HG03025 (cell line): Measurements from ENCODE around the gene SLU7.
A peak's percentile ranks its signal among the peaks of the same experiment; 100 is the strongest.

ENCODE experiments used
- ATAC-seq: cut with Tn5 transposase; IDR thresholded peaks from one replicate; pipeline ENCODE4 v1.9.1; 2021; ENCODE audit warnings: mild to moderate bottlenecking, moderate library complexity; ENCODE audit not compliant: unreplicated experiment, low FRiP score

Gene SLU7

DNA sequence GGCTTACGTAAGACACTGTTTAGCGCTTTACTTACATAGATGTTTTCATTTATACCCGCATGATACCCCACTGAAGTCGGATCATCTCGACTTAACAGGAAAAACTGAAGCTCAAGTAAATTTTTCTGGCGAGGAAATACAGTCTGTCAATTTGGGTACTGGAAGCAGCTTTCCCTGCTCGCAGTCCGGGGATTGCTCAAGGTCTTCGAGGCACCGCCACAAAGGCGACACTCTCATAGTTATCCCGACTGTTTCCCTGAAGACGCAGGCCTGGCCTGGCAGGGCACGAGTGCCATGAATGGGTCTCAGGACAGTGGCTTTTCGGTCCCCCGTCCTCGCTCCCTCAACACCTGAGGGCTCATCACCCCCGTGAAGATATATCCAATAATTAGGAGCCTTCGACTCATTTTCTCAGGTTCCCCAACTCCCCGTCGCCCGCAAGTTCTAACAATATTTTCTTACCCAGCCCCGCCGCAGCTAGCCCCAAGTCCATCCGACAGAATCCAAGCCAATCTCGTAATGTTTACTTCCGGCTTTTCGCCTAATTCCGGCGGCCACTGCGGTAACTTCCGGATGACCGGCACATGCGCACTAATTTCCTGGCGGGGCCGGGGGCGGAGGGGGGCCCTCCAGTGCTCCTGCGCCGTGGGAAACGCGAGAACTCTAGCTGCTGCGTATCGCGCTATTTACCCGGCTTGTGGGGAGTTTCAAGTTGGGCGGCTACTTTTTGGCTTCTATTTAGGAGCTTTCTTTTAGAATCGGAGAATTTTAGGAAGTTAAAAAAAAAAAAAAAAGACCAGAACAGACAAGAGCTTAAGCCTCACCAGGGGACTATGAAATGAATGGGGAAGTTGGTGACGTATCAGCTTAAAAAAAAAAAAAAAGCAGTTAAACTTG lies at the start of gene SLU7:
TSS of gene SLU7 (minus strand) at position 521 of the 897 bp plus-strand sequence. CDS start 3,787 bp downstream, outside the sequence.
- peak; percentile 52 for ATAC-seq

DNA sequence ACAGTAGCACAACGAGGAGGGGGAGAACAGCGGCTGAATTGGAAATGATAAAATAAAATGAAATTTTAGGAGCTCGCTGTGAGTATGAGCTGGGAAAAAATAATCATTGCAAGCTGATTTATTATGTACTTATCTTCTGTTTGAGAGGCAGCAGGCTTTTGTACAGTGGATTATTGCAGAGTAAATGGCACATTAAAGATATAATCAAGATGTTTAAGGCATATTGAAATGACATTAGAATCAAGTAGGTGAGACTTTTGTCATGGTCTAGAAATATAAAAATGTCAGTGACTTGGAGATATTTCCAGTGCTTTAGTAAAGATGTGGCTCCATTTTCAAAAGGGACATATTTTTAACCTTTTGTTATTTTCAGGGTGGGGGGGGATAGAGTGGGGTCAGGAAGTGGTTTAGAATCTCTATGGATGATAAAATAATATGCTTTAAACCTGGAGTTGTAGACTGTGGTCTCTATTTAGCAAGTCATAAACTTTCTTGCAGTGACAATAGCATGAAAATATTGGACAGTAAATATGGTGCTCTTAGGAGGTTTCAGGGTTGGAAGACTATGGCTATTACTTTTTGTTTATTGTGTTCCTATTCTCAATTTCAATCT lies 49.6 kb upstream of the SLU7 start:
- ATAC-seq, result no peak

DNA sequence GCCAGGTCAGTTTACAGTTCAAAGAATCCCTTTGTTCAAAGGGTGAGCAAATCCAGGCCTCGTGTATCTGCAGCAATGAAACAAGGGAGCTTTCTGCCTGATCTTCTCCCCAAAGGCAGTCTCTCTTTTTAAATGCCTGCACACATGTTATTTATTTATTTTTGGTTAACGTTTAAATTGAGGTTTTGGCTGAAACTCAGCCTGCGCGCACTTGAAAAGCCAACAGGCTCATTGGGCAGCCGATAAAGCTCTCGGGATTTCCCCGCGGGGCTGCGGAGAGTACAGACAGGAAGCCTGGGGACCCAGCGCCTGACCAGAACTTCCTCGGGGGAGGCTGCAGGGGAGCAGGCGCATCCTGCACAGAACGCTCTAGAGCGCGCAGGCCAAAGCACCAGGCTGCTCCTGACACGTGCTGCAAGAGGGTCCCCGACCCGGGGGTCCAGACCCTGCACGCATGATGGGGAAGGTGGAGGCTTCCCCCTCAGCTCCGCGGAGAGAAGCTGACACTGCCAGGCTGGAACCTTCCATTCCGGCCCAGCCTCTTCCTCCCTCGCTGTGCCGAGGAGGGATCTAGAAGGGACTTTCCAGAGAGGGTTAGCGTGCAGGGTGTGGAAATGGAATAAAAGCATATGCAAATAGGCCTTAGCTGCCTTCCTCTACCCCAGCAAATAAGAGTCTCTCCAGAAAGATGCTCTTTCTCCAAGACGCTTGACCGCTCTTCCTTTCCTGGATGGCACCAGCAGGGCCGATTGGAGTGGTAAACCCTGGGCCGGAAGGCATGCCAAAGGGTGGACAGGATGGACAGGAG lies 48.9 kb upstream of the SLU7 start:
- peak; percentile 92 for ATAC-seq

DNA sequence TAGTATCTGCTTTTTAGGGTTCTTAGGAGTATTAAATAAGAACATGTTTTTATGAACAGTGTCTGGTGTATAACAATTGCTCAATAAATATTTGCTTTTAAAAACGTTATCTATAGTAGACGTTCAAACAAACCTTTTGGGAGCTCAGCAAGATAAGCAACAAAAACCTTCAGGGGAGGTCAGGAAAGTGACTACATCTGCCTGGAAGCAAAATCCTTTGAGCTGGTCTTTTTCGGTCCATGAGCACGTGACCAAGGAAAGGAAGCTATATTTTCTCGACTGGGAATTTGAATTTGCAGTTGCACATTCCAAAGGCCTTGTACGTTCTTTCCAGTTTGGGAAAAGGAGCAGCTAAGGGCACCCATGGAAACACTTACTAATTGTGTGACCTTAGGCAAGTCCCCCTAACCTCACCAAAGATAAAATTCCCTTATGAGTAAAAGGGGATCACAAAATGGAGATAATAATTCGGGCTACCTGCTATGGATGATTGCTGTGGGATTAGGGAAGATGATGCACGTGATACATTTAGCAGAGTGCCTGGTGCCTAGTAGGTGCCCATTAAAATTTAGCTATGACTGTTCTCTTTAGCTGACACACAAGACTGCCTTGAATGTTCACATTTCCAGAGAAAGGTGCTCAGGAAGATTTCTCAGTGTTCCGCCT lies 48.1 kb upstream of the SLU7 start:
- peak; percentile 1 for ATAC-seq

DNA sequence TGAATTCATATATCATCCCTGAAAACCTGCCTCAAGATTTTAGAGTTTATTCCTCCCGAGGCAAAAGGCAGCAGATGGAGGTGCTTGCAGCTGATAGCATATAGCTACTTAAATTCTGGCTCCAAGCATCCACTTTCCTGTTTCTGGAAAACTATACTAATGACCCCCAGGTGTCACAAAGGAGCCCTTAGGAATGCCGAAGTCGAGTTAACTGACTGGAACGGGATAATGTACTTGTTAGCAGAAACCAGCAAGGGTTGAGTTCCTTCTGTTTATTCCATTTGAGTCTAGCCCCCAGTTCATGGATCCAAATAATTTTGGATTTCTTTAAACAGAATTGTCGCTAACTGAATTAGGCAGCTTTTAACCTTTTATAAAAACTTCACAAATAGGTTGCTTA lies 47.2 kb upstream of the SLU7 start:
- ATAC-seq, result no peak

DNA sequence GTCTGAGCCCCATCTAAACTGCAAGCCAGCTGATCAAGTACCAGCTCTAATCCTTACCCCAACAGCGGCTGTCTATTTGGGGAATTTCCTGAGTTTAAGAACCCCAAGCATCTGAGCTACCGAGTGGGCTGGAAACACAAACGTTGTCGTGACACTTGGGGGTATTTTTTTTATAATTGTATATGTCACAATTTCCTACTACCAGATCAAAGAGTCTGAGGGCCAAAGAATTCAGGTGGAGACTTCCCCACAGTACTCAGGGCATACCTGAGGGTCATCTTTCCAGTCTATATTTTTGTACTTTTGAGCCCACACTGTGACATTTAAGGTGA lies 45.6 kb upstream of the SLU7 start:
- no peak for ATAC-seq

DNA sequence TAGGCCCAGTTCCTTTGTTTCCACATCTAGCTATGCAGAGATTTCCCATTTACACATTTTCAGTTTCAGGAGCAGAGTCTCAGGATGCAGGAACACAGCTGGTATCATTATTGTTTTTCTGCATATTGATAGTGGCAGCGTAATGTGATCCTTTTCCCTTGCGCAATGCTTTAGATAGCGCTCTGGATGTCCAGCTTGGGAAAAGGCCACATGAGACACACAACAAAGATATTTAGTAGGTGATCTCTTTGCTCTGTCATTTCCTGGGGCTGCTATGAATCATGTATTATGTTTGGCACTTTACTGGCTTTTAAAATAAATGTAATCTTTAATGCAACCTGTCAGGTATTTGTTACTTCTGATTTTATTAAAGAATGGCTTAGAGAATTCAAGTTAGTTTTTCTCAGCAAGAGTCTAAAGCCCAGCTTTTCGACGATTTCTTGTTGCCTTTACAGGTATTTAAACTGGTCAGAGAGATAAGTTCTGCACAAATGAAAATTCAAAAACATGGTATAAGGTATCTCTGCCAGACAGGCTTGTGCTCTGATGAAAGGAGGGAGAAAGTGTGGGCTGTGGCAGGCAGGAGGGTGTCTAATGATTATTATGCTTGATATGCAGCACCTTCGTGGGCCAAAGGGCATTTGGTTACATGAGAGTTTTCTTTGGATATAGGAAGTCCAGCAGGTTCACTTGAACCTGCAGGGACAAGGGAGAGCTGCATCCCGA lies 45.0 kb upstream of the SLU7 start:
- ATAC-seq, result no peak

DNA sequence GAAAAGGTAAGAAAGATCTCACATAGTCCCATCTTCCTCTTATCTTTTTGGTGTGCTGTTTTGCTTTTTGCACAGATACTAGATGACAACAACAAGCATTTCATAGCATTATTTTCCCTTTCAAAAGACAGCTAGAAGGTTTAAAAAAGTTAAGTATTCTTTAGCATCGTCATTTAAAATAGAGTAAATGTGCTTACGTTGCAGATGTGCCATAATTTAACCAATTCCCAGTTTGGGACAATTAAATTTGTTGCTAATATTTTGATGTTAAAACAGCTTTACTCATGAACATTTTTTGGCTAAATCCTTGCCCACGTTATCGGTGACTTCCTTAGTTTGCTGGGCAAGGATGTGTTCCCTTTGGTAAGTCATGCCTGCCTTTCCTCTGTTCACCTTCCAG lies 44.3 kb upstream of the SLU7 start:
- no peak for ATAC-seq

DNA sequence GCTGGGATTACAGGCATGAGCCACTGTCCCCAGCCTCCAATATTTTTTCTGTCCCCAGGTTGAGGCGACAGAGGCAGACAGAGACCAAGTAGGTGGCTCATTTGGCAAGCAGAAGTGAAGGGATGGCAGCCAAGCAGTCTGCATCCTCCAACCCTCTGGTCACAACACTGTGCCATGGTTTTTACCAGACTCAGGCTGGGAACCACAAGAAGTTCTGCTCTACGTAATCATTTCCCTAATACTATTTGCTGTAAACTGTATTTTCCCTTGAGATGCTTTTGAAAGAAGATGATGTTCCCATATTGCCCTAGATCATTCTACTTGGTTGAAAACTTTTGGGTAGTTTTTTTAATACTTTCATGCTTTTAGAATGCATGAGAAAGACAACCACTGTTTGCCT lies 43.3 kb upstream of the SLU7 start:
- no peak for ATAC-seq

DNA sequence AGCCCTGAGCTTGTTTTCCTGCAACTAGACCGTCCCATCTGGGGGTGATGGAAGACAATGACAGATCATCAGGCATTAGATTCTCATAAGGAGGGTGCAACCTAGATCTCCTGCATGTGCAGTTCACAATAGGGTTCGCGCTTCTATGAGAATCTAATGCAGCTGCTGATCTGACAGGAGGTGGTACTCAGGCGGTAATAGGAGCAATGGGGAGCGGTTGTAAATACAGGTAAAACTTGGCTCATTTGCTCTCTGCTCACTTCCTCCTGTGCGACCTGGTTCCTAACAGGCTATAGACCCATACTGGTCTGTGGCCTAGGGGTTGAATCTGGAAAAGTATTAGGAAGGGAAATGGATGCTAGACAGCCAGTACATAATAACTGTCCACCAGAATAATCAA lies 42.5 kb upstream of the SLU7 start:
- ATAC-seq, result no peak

DNA sequence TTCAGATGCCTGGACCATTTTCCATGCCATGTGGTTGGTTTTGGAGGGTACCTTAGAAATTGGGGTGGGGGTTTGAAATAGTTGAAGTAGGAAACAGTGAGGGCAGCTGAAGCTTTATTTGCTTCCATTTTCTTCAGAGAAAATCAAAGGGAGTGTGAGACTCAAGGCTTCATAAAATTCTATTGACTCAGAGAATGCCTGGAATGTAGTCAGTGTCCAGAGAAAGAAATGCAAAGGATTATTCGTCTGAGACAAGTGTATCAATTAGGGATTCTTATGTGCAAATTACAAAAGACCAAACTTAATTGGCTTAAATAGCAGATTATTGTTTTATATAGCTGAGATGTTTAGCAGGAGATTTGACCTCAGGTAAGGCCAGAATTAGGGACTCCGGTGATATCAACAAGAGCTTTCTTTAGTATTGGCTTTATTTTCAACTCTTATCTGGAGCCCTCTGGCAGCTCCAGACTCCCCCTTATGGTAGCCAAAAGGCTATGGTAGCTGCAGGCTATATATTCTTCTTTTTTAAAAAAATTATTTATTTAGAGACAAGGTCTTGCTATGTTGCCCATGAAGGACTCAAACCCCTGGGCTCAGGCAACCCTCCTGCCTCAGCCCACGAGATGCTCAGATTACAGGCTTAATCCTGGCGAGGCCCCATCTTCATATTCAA lies 41.6 kb upstream of the SLU7 start:
- ATAC-seq, result no peak

DNA sequence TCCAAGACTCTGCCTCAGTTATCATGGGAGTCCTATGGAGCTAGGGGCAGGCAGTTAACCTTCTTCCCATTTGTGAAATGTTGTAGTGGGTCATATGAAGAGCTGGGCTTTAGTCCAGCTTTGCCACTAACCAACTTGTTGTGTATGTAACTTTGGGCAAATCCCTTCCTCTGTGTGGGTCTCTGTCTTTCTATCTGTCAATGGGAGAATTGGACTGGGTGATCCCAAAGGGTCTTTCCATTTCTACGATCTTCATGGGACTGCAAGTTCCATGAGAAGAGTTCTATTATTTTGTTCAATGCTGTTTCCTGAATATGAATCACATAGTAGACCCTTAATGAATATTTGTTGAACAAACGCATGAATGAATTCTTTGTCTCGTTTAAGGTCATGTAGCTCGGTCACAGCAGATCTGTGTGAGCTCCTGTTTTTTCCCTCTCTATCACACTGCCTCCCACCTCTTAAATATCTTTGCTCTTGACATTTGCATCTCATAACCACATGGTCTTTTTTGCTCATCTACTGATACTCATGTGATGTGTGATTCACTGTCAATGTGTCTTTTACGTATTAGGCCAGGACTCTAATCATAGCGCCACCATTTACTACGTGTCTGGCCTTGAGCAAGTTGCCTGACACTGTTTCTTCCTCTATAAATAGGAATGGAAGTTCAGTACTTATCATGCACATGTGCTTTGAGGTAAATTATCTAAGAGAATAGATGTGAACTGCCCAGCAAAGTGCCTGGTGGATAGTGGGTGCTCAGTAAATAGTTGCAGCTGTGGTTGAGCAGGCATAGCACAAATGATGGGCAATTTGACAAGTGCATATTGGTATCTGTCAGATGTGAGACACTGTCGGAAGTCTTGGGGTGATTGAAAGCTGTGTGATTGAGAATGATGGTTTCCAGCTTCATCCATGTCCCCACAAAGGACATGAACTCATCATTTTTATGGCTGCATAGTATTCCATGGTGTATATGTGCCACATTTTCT lies 40.2 kb upstream of the SLU7 start:
- ATAC-seq, result peak; percentile 74

DNA sequence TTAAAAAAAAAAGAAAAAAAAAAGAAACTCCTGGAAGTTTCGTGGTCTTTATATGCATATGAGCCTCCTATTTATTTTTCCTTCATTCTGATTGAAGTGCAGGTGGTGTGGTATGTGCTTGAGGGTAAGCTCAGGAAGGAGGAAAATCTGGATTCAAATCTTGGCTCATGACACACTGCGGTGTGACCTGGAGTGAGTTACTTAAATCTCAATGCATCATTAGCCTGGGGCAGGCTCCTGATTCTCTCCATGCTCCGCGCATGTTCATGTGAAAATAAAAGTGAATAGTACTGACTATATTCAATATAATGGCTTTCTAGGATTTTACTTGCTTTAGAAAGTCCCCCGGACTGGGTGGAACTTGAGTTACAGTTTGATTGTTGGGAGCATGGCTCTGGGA lies 38.4 kb upstream of the SLU7 start:
- ATAC-seq, result no peak

DNA sequence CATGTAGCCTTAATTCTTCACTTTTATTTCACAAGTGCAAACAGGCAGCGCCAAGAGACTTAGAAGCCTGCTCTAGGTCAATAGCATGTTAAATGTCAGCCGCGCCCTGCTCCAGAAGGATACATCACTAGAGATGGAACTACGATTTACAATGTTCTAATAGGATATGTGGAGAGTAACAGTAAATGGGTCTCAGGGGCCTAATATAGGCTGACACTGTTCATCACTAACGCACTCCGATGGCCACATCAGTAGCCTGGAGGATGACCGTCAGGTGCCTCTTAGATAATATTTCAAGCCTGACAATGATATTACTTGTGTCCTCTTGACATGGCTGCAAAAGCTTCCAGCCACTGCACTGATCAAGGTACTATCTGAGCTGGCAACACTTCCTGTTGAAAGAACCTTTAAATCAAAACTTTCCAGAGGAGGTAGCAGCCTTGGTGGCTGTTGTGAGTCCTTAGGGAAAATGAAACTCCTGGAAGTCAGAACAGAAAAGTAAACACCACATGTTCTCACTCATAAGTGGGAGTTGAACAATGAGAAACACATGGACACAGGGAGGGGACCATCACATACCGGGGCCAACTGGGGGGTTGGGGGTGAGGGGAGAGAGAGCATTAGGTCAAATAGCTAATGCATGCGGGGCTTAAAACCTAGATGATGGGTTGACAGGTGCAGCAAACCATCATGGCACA lies 37.7 kb upstream of the SLU7 start:
- no peak for ATAC-seq

DNA sequence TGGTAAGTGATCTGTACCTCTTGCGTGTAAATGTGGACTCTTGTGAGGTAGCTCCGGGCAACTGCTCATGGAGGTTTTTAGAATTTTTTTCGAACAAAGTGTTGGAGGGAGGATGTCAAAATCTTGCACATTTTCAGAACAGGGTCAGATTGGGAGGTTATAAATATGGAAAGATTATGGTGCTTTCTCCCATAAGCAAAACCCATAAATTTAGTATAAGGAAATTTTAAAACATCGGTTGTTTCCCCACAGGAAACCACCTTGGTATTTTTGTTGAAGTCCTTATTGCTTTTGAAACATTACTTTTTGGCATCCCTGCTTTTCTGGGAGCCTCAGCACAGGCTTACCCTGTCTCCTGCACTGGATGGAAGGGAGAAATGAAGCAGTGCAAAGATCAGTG lies 36.7 kb upstream of the SLU7 start:
- ATAC-seq, result no peak

DNA sequence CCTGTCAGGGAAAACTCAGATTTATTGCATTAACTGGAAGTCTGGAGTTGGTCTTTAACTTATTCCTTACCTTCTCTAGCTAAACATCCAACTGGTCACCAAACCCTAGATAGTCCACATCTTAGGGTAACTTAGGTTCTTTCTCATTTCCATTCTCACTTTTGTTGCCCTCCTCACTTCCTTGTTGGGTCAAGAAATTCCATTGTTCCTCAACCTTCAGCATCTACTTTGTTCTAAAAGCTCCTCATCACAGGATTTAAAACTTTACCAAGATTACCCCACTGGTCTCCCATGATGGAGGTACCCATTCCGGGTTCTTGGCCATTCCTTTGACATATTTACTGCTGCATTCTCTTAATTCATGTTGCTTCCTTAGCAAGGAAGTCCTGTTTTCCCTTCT lies 34.9 kb upstream of the SLU7 start:
- ATAC-seq, result no peak

DNA sequence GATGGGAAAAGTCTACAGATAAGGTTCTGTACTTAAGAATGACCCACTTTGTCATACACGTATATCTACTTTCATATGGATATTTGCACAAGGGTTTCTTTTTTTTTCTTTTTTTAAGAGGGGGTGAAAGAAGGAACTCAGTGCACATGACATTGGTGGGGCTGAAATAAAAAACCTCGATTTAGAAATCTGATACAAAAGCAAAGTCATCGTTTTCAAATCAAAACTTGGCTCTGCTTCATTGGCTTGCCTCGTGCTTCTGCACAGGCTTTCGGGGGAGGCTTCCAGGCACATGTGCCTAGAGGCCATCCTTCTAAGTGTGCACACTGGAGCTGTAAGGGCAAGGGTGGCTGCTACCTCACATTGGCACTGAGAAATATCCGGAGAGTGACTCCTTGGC lies 33.9 kb upstream of the SLU7 start:
- no peak for ATAC-seq

DNA sequence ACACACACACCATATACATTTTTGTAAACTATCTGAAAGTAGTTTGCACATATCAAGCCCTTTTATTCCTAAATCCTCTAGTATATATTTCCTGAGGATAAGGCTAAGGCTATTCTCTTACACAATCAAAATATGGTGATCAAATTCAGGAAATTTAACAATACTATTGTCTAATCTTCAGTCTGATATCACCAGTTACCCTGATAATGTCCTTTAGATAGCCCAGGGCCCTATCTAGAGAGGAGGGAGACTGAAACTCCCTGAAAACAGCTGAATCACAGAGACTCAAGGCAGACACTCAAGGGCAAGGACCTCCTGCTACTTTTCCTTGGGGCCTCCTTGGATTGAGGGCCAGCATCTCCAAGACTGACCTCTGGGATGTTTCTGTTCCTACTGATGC lies 33.2 kb upstream of the SLU7 start:
- ATAC-seq, result no peak
